GM12878 (cell line): Measurements from ENCODE around the gene SURF2. TPM values are rescaled to one million over a fixed set of nuclear protein-coding genes. Genes with fewer than 3 reads are reported as not detected.
A peak's percentile ranks its signal among the peaks of the same experiment; 100 is the strongest.

ENCODE experiments used
- ATAC-seq: fragments of 200-7000 bp; cut with Tn5 transposase; 3 replicates; pipeline ENCODE4 v1.9.1; 2020; ENCODE audit warnings: mild to moderate bottlenecking, moderate library complexity
- BruUV-seq: library from RNA; stranded (reverse); fragments of 400-500 nt; replicated peaks from 2 replicates; lab custom pipeline; 2021; lab: Mats Ljungman, UMichigan
- CTCF ChIA-PET: fragments of 300-600 bp; sonication (Branson Sonifier 250); formaldehyde crosslinking; extraction: SDS; loops from one replicate; lab custom pipeline; 2021; ENCODE audit warnings: inconsistent platforms; lab: Yijun Ruan, JAX
- POLR2A ChIA-PET: fragments of 350-600 bp; formaldehyde crosslinking; extraction: SDS; loops from one replicate; lab custom pipeline; 2021; ENCODE audit warnings: inconsistent platforms; lab: Charles Lee
- RAD21 ChIA-PET: fragments of 300-600 bp; sonication (Branson Sonifier 250); formaldehyde crosslinking; loops from one replicate; lab custom pipeline; 2023; ENCODE audit warnings: antibody characterized with exemption; ENCODE audit not compliant: unreplicated experiment; lab: Charles Lee
- SMC1A ChIA-PET: fragments of 300-600 bp; sonication (Branson Sonifier 250); formaldehyde crosslinking; loops from one replicate; lab custom pipeline; 2023; ENCODE audit not compliant: unreplicated experiment, uncharacterized antibody; lab: Charles Lee
- DNase-seq: peaks from one replicate; pipeline ENCODE4 v3.0.0-alpha.2; 2011; ENCODE audit warnings: low read depth, low spot score
- FAIRE-seq: peaks from 3 replicates; lab custom pipeline; 2011; peaks lifted over from hg19 to GRCh38; lab: Jason Lieb, UNC
- H2AFZ ChIP-seq: 2 replicates; pipeline ENCODE4 v1.6.0; 2011; ENCODE audit warnings: low read depth, low read length, control low read depth; ENCODE audit not compliant: control insufficient read depth
- H3K27ac ChIP-seq: 2 replicates; pipeline ENCODE4 v1.5.1; 2011; ENCODE audit warnings: control low read depth; ENCODE audit not compliant: control insufficient read depth, insufficient read depth
- H3K27me3 ChIP-seq, 2 experiments: replicated peaks in 1 of 2; 2 replicates each; pipeline versions ENCODE4 v1.6.0 to v1.6.1; 2011; ENCODE audit warnings: low read length in 1 of 2; ENCODE audit not compliant: control insufficient read depth in 2 of 2, insufficient read depth in 2 of 2
- H3K36me3 ChIP-seq, 2 experiments: 2 replicates each; pipeline ENCODE4 v1.5.1; 2011; ENCODE audit warnings: low read length in 1 of 2; ENCODE audit not compliant: control insufficient read depth in 2 of 2, insufficient read depth in 2 of 2
- H3K4me1 ChIP-seq: 2 replicates; pipeline ENCODE4 v1.6.1; 2011; ENCODE audit warnings: mild to moderate bottlenecking, low read length, moderate library complexity, mixed read lengths; ENCODE audit not compliant: control insufficient read depth, insufficient read depth
- H3K4me2 ChIP-seq: 2 replicates; pipeline ENCODE4 v1.6.0; 2011; ENCODE audit warnings: control low read depth; ENCODE audit not compliant: control insufficient read depth, insufficient read depth
- H3K4me3 ChIP-seq: fragments of 200-600 bp; sonication (generic); 2 replicates; pipeline ENCODE4 v1.5.1; 2016
- H3K79me2 ChIP-seq: 2 replicates; pipeline ENCODE4 v1.6.0; 2011; ENCODE audit warnings: low read length; ENCODE audit not compliant: control insufficient read depth, insufficient read depth
- H3K9ac ChIP-seq: 2 replicates; pipeline ENCODE4 v1.8.0; 2011; ENCODE audit warnings: low read length, control low read depth, mixed read lengths; ENCODE audit not compliant: control insufficient read depth, insufficient read depth
- H3K9me3 ChIP-seq: replicated peaks from 3 replicates; pipeline ENCODE4 v1.5.1; 2011; ENCODE audit warnings: mild to moderate bottlenecking, low read length; ENCODE audit not compliant: control insufficient read depth, insufficient read depth
- H4K20me1 ChIP-seq: 2 replicates; pipeline ENCODE4 v1.6.0; 2011; ENCODE audit not compliant: control insufficient read depth, insufficient read depth
- BCL11A ChIP-seq: IDR thresholded peaks from 2 replicates; pipeline ENCODE4 v1.6.1; 2011; ENCODE audit warnings: low read depth, low read length
- BMI1 ChIP-seq: fragments of 450-650 bp; IDR thresholded peaks from 2 replicates; pipeline ENCODE4 v1.6.1; 2016; ENCODE audit warnings: mild to moderate bottlenecking, moderate library complexity, borderline replicate concordance
- CREB1 ChIP-seq: IDR thresholded peaks from 2 replicates; pipeline ENCODE4 v1.6.1; 2012; ENCODE audit warnings: low read depth, mild to moderate bottlenecking, inconsistent platforms
- CTCF ChIP-seq, 3 experiments: IDR thresholded peaks in 2 of 3; conservative IDR thresholded peaks in 1 of 3; 2 replicates each; pipeline ENCODE4 v1.5.1; 2011; ENCODE audit warnings: low read depth in 3 of 3, low read length in 3 of 3, mild to moderate bottlenecking in 3 of 3, control low read depth in 2 of 3, moderate library complexity in 2 of 3, inconsistent platforms in 1 of 3, mixed read lengths in 1 of 3; ENCODE audit not compliant: control insufficient read depth in 2 of 3, insufficient read depth in 1 of 3; ENCODE audit errors: extremely low read depth in 1 of 3
- EGR1 ChIP-seq, 2 experiments: IDR thresholded peaks; 1 replicate in 1 of 2; 2 replicates in 1 of 2; pipeline ENCODE4 v1.6.1; 2011 to 2012; ENCODE audit warnings: low read depth in 2 of 2, low read length in 2 of 2, borderline replicate concordance in 1 of 2, mild to moderate bottlenecking in 1 of 2, moderate library complexity in 1 of 2
- IKZF1 ChIP-seq: fragments of 450-650 bp; conservative IDR thresholded peaks from 2 replicates; pipeline ENCODE4 v1.6.1; 2017; ENCODE audit warnings: antibody characterized with exemption, mild to moderate bottlenecking
- IRF3 ChIP-seq: fragments of 450-650 bp; IDR thresholded peaks from 2 replicates; pipeline ENCODE4 v1.6.1; 2014; ENCODE audit warnings: mild to moderate bottlenecking
- MEF2B ChIP-seq: fragments of 450-650 bp; IDR thresholded peaks from 2 replicates; pipeline ENCODE4 v1.6.1; 2018; ENCODE audit warnings: mild to moderate bottlenecking, moderate library complexity; ENCODE audit not compliant: partially characterized antibody, poor library complexity, severe bottlenecking
- MXI1 ChIP-seq: fragments of 150-350 bp; IDR thresholded peaks from 2 replicates; pipeline ENCODE4 v1.6.1; 2011; ENCODE audit warnings: low read depth, mild to moderate bottlenecking, inconsistent platforms, low read length, improper control_type of control experiment
- MYC ChIP-seq: IDR thresholded peaks from 2 replicates; pipeline ENCODE4 v1.6.1; 2011; ENCODE audit warnings: mild to moderate bottlenecking, low read length, moderate library complexity, inconsistent platforms; ENCODE audit not compliant: insufficient read depth, insufficient replicate concordance, insufficient read length, severe bottlenecking
- NR2C2 ChIP-seq: IDR thresholded peaks from 2 replicates; pipeline ENCODE4 v1.6.1; 2011; ENCODE audit warnings: borderline replicate concordance, low read depth; ENCODE audit not compliant: control insufficient read depth, insufficient read length
- NR2F1 ChIP-seq: fragments of 450-650 bp; conservative IDR thresholded peaks from 2 replicates; pipeline ENCODE4 v1.6.1; 2017; ENCODE audit warnings: mild to moderate bottlenecking
- POLR2AphosphoS2 ChIP-seq: IDR thresholded peaks from 2 replicates; pipeline ENCODE4 v1.6.1; 2011; ENCODE audit warnings: low read depth, mild to moderate bottlenecking, low read length, improper control_type of control experiment, moderate library complexity
- RUNX3 ChIP-seq: IDR thresholded peaks from 2 replicates; pipeline ENCODE4 v1.6.1; 2012; ENCODE audit warnings: low read length, inconsistent platforms
- SIN3A ChIP-seq: IDR thresholded peaks from 2 replicates; pipeline ENCODE4 v1.6.1; 2012; ENCODE audit warnings: low read depth, low read length, improper control_type of control experiment
- SP1 ChIP-seq: IDR thresholded peaks from one replicate; pipeline ENCODE4 v1.6.1; 2011; ENCODE audit warnings: low read depth, low read length
- USF2 ChIP-seq: IDR thresholded peaks from 2 replicates; pipeline ENCODE4 v1.6.1; 2011; ENCODE audit warnings: low read depth, low read length, improper control_type of control experiment, borderline replicate concordance
- WGBS: methylation state at CpG from one replicate; pipeline ENCODE4 v1.1.6; 2016; ENCODE audit warnings: low lambda C conversion rate; ENCODE audit not compliant: insufficient replicate concordance, insufficient coverage; ENCODE audit errors: missing lambda C conversion rate; 5-methylcytosine and 5-hydroxymethylcytosine counted together
- in situ Hi-C: fragments of 300-500 bp; cut with MboI; formaldehyde crosslinking; loops from 9 replicates; pipeline ENCODE4 v1.14.3; 2018; ENCODE audit warnings: mixed read lengths
- intact Hi-C: fragments of 100-400 bp; cut with micrococcal nuclease; formaldehyde crosslinking; loops from one replicate; pipeline ENCODE4 v1.14.2; 2022; ENCODE audit not compliant: unreplicated experiment
- polyA plus RNA-seq, 11 experiments: library from polyadenylated mRNA; depleted of rRNA in 4 of 11; unstranded in 6 of 11; stranded (reverse) in 5 of 11; fragments of >200 nt; fragmentation: Nextera tagmentation in 4 of 11; fragmentation: Illumina TruSeq in 1 of 11; extraction: Ambion mirVana in 4 of 11; extraction: Trizol in 1 of 11; gene quantifications; 1 replicate in 1 of 11; 2 replicates in 10 of 11; pipeline versions ENCODE4 v1.2.1 to v1.2.3, GENCODE V29; 2011 to 2016; ENCODE audit warnings: inconsistent platforms in 2 of 11, missing spikeins in 2 of 11, low read depth in 1 of 11
- total RNA-seq, 4 experiments: library from RNA; depleted of rRNA in 3 of 4; stranded (reverse); fragments of >200 nt in 3 of 4; fragmentation: Illumina TruSeq in 1 of 4; extraction: Trizol in 1 of 4; gene quantifications; 2 replicates each; pipeline versions ENCODE4 v1.2.1 to v1.2.3, GENCODE V29; 2013 to 2021

SURF2 gene
- total and polyA plus RNA-seq, 10 of the 15 experiments (the other 5 are each of a cell fraction or from before 2014, with no cell fraction given): 4.0 to 41.7 (median 20.8) TPM

- peaks cover 0 to 3% of the 10 kb centered on the region in 2 experiments; a peak in 2 of 4 replicates for H3K36me3 ChIP-seq
- SMC1A ChIA-PET: interaction anchor here (0.9 to 1.2 kb wide), 4 partner anchors 12 to 104 kb away, joined by 3 to 4 read pairs (median 4); partner anchors contain the start of genes MED22 and RPL7A
- no peaks in the 10 kb centered on the region; the same call in 2 of the 3 replicates for H3K9me3 ChIP-seq
- in situ Hi-C loops (no loop called here), intact Hi-C loops (loop anchor here (5.0 kb wide), 1 partner anchor 41 kb away; the partner anchor contains the start of gene REXO4)
- no peaks in the 10 kb centered on the region for H3K27me3 ChIP-seq
- H3K9ac ChIP-seq: peak within 1 kb of the TSS; percentile 93
- H3K4me2 ChIP-seq: peak within 1 kb of the TSS; percentile 97
- RAD21 ChIA-PET: interaction anchor here (0.6 to 1.6 kb wide), 2 partner anchors 21 to 28 kb away, joined by 3 to 4 read pairs; partner anchors contain the start of genes MED22 and RPL7A
- ATAC-seq: peak; percentile 94
- peaks cover 7% of the 10 kb centered on the region for H4K20me1 ChIP-seq
- H3K79me2 ChIP-seq: peaks cover 49% of the 10 kb centered on the region
- DNase-seq: peak; percentile 73
- peaks cover 18% of the 10 kb centered on the region for H3K4me1 ChIP-seq
- 3% methylated on average over 54 of the region's 120 CpGs for WGBS
- CTCF ChIA-PET: interaction anchor here (0.6 to 1.8 kb wide), 9 partner anchors 10 to 939 kb away, joined by 3 to 5 read pairs (median 3); no protein-coding TSS in a partner anchor
- H2AFZ ChIP-seq: peak within 1 kb of the TSS; percentile 86
- POLR2A ChIA-PET: interaction anchor here (0.9 to 2.9 kb wide), 5 partner anchors 20 to 41 kb away, joined by 3 to 12 read pairs (median 9); partner anchors contain the start of genes MED22, REXO4, RPL7A and SURF1
- no TSS peak for BruUV-seq
- peak within 1 kb of the TSS; percentile 97 for H3K4me3 ChIP-seq
- H3K27ac ChIP-seq: peak within 1 kb of the TSS; percentile 78
- FAIRE-seq: no peak
- peak; percentile 70 for TF ChIP-seq SP1
- TF ChIP-seq BMI1: no peak
- peak; percentile 58 for TF ChIP-seq RUNX3
- TF ChIP-seq IRF3: no peak
- peak; percentile 68; the same call in 1 of the 2 replicates for TF ChIP-seq CREB1
- no peak for TF ChIP-seq CTCF (IDR thresholded peaks at IDR 0.05 in 2 of 3, conservative IDR thresholded peaks at IDR 0.05 in 1 of 3; ENCODE audit: control insufficient read depth in 2 of 3, extremely low read depth in 1 of 3, insufficient read depth in 1 of 3, low read depth in 3 of 3, low read length in 3 of 3)
- no peak for TF ChIP-seq BCL11A
- peak; percentile 16 for TF ChIP-seq MYC
- peak; percentile 65 for TF ChIP-seq NR2F1
- no peak for TF ChIP-seq NR2C2
- peak; percentile 67; the same call in 1 of the 2 replicates for TF ChIP-seq POLR2AphosphoS2
- peak; percentile 80 for TF ChIP-seq SIN3A
- peak; percentile 37; the same call in 1 of the 2 replicates for TF ChIP-seq MXI1
- TF ChIP-seq EGR1 (IDR thresholded peaks at IDR 0.05; ENCODE audit: borderline replicate concordance in 1 of 2, low read depth in 2 of 2, low read length in 2 of 2): 0 out of 3 replicates have a peak, but pooled peaks of 1 of the 2 experiments have one; percentile 34
- peak; percentile 86 for TF ChIP-seq IKZF1
- no peak for TF ChIP-seq MEF2B
- TF ChIP-seq USF2: no peak
Measured at GRCh38 chr9:133375724-133376654, 19.6 kb downstream of the SURF2 start, which contains the start of the genes STKLD1 and SURF4. Gene STKLD1, plus strand, starts transcription at chr9:133376366. Its CDS starts 108 bp downstream, at chr9:133376474. Gene SURF4, minus strand, starts transcription at chr9:133376060. Its CDS starts 91 bp downstream, at chr9:133375969.
